ENCODE data around the gene CCDC201. TPM values are rescaled to one million over a fixed set of nuclear protein-coding genes. Genes with fewer than 3 reads are reported as not detected.
"Not testable (repeated sequence)": the region's sequence is repeated elsewhere in the genome, so short reads cannot be mapped to it uniquely, and the experiment has no call there.

Gene CCDC201
- total RNA-seq, 2 experiments from 2014 or later, result not detected

GRCh38 chr7:45846536-45846935, 26.3 kb downstream of the CCDC201 start:
- H3K4me1 Mint-ChIP-seq, CTCF ChIA-PET, POLR2A ChIA-PET: not testable (repeated sequence)

DNA sequence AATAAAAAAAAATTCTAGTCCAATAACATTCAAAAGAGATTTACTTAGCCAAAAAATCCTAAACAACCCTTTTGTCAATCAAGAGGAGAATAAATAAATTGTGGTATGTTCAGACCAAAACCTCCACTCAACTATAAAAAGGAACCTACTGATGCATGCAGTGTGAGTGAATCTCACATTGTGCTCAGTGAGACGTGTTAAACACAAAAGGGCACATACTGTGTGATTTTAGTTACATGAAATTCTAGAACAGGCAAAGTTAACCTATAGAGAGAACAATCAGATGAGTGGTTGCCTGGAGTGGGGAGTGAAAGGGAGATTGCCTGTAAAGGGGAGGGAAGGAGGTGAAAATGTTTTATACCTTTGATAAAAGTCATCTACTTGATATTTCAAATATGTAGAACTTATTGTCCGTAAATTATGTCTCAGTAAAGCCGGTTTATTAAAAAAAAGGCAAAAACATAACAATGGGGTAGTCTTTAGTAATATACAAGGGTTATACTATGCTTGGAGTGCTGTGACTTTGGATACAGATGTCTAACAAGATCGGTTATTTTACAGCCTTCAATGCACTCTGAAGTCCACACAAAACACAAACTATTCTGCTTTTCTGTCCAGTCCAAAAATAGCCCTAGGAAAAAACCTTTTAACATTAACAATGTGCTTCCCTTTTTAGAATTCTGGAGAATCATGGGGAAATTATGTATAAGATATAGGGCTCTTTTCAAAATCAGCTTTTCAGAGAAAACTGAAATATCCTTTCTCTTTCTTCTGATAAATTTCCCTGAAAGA, 30.8 kb downstream of the CCDC201 start:
- H3K4me3 Mint-ChIP-seq; H3K27ac Mint-ChIP-seq; H3K27me3 Mint-ChIP-seq; CTCF ChIA-PET; H3K9me3 Mint-ChIP-seq; H3K36me3 Mint-ChIP-seq (ENCODE audit: low read depth); DNase-seq; H3K4me1 Mint-ChIP-seq; POLR2A ChIA-PET: not testable (repeated sequence)

More at GRCh38 chr7:45846536-45846935, 26.3 kb downstream of the CCDC201 start:
- not testable (repeated sequence) for H3K36me3 Mint-ChIP-seq (ENCODE audit: low read depth); H3K27me3 Mint-ChIP-seq; H3K27ac Mint-ChIP-seq; H3K4me3 Mint-ChIP-seq; H3K9me3 Mint-ChIP-seq; DNase-seq

- H3K27ac Mint-ChIP-seq; DNase-seq; H3K9me3 Mint-ChIP-seq; H3K36me3 Mint-ChIP-seq (ENCODE audit: low read depth); CTCF ChIA-PET; POLR2A ChIA-PET; H3K27me3 Mint-ChIP-seq; H3K4me1 Mint-ChIP-seq; H3K4me3 Mint-ChIP-seq: not testable (repeated sequence)
These were observed 34.0 kb downstream of the CCDC201 start for GRCh38 chr7:45838852-45839251.

DNA sequence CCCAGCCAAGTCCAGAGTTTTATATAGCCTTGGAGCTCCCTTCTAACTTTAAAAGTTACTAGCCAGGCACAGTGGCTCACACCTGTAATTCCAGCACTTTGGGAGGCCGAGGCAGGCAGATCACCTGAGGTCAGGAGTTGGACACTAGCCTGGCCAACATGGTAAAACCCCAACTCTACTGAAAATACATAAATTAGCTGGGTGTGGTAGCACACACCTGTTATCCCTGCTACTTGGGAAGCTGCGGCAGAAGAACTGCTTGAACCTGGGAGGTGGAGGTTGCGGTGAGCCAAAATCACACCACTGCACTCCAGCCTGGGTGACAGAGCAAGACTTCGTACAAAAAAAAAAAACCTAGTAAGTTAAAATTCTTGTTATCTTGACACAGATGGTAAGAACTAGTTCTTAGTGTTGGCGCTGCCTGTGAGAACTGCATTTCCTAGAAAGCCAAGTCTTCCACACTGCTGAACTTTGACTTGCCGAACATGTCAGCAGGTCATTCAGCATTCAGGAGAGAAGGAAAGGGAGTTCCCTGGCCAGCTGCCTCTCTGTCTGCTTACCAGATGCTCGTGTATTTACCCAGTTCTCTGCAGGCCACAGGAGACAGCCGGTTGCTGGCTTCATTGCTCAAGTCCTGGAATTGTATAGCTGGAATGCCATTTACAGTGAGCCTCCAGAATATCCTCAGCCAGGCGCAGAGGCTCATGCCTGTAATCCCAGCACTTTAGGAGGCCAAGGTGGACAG, 40.3 kb downstream of the CCDC201 start:
- DNase-seq; H3K27me3 Mint-ChIP-seq; H3K4me1 Mint-ChIP-seq; H3K27ac Mint-ChIP-seq; POLR2A ChIA-PET; CTCF ChIA-PET; H3K4me3 Mint-ChIP-seq; H3K9me3 Mint-ChIP-seq; H3K36me3 Mint-ChIP-seq (ENCODE audit: low read depth): not testable (repeated sequence)

DNA sequence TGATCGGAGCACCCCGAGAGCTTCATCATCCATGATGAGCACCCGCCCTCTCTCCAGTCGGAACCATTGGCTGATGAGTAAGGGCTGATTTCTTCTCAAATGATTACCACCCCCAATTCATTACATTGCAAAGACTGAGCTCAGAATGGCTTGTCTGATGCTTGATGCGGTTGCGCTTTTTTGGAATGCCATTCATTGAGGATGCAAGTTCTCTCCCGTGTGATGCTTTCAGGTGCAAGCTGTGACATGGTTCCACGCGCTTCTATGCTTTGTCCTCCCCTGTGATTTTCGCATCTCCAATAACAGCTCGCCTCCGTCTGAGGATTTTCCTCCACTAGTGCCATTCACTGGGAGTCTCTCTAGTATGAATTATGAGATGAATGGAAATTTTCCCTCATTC, 43.0 kb downstream of the CCDC201 start:
- POLR2A ChIA-PET; H3K36me3 Mint-ChIP-seq (ENCODE audit: low read depth); H3K9me3 Mint-ChIP-seq; H3K27ac Mint-ChIP-seq; H3K4me3 Mint-ChIP-seq; H3K4me1 Mint-ChIP-seq; DNase-seq; H3K27me3 Mint-ChIP-seq: not testable (repeated sequence)
- CTCF ChIA-PET, result interaction anchor here (0.6 kb wide), 1 partner anchor 33 kb away, joined by 3 read pairs; no protein-coding TSS in a partner anchor

DNA sequence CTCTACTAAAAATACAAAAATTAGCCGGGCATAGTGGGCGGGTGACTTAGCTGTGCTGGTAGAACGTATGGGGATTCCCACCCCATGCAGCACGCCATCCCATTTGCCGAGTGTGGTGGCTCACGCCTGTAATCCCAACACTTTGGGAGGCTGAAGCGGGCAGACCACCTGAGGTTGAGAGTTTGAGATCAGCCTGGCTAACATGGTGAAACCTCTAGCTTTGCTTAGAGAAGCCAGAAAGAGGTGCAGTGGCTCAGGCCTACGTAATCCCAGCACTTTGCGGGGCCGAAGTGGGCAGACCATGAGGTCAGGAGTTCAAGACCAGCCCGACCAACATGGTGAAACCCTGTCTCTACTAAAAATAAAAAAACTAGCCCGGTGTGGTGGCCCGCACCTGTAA, 45.2 kb downstream of the CCDC201 start:
- POLR2A ChIA-PET; H3K4me3 Mint-ChIP-seq; H3K9me3 Mint-ChIP-seq; CTCF ChIA-PET; H3K27me3 Mint-ChIP-seq; H3K36me3 Mint-ChIP-seq (ENCODE audit: low read depth); H3K4me1 Mint-ChIP-seq; H3K27ac Mint-ChIP-seq; DNase-seq: not testable (repeated sequence)

DNA sequence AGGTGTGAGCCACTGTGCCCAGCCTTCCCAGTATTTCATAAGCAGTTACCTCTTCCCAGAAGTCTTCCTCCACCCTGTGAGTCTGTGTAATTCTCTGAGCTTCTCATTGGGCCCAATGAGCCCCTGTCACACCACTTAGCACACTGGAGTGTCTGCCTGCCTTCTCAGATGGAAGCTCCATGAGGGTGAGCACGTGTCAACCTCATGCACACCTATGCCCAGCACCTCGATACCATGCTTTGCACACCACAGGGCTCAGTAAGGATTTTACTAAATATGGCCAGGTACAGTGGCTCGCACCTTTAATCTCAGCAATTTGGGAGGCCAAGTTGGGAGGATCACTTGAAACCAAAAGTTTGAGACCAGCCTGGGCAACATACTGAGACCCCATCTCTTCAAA, 46.3 kb downstream of the CCDC201 start:
- H3K4me3 Mint-ChIP-seq; H3K27ac Mint-ChIP-seq; DNase-seq; H3K4me1 Mint-ChIP-seq; CTCF ChIA-PET; H3K9me3 Mint-ChIP-seq; H3K27me3 Mint-ChIP-seq; H3K36me3 Mint-ChIP-seq (ENCODE audit: low read depth); POLR2A ChIA-PET: not testable (repeated sequence)

DNA sequence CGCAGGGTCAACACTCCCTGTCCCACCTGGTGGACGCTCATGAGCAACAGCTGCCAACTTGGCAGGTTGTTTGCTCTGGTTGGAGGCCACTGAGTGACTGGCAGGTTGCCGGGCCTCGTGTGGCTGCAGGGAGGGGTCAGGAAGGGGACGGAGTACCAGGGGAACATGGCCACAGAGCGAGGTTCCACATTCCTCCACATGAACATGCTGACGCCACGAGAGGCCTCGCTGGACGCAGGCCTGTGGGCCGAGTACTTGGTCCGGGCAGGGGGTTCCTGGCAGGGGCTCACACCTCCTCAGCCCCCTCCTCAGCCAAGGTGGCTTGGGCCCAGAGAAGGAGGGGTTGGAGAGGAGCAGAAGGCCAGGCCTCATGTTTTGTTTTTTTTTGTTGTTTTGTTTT, 54.1 kb downstream of the CCDC201 start:
- H3K27ac Mint-ChIP-seq; H3K9me3 Mint-ChIP-seq; DNase-seq; H3K4me3 Mint-ChIP-seq; H3K4me1 Mint-ChIP-seq; POLR2A ChIA-PET; CTCF ChIA-PET; H3K27me3 Mint-ChIP-seq; H3K36me3 Mint-ChIP-seq (ENCODE audit: low read depth): not testable (repeated sequence)

GRCh38 chr7:45817913-45818312, 55.0 kb downstream of the CCDC201 start:
- H3K4me3 Mint-ChIP-seq; DNase-seq; H3K27ac Mint-ChIP-seq; H3K4me1 Mint-ChIP-seq; H3K27me3 Mint-ChIP-seq; H3K9me3 Mint-ChIP-seq; CTCF ChIA-PET; POLR2A ChIA-PET; H3K36me3 Mint-ChIP-seq (ENCODE audit: low read depth): not testable (repeated sequence)

DNA sequence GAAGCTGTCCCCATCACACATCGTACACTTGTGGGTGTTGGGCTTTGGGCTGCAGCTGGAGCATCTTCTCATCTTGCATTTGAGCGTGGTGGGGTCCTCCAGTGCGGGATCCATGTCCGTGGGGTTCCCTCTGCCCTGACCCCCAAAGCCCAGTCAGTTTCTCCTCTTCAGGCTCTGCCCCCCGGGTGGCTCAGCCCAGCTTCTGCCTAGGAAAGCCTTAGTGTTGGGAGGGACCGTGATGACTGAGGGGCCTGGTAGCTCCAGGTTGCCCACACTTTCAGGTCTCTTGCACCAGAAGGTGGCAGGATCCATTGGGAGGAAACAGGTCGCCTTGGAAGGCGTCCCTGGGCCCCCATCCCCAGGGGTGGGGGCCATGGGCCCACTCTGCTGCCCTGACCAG, 55.9 kb downstream of the CCDC201 start:
- DNase-seq; H3K4me1 Mint-ChIP-seq; H3K27me3 Mint-ChIP-seq; H3K27ac Mint-ChIP-seq; CTCF ChIA-PET; H3K9me3 Mint-ChIP-seq; H3K36me3 Mint-ChIP-seq (ENCODE audit: low read depth); H3K4me3 Mint-ChIP-seq; POLR2A ChIA-PET: not testable (repeated sequence)

DNA sequence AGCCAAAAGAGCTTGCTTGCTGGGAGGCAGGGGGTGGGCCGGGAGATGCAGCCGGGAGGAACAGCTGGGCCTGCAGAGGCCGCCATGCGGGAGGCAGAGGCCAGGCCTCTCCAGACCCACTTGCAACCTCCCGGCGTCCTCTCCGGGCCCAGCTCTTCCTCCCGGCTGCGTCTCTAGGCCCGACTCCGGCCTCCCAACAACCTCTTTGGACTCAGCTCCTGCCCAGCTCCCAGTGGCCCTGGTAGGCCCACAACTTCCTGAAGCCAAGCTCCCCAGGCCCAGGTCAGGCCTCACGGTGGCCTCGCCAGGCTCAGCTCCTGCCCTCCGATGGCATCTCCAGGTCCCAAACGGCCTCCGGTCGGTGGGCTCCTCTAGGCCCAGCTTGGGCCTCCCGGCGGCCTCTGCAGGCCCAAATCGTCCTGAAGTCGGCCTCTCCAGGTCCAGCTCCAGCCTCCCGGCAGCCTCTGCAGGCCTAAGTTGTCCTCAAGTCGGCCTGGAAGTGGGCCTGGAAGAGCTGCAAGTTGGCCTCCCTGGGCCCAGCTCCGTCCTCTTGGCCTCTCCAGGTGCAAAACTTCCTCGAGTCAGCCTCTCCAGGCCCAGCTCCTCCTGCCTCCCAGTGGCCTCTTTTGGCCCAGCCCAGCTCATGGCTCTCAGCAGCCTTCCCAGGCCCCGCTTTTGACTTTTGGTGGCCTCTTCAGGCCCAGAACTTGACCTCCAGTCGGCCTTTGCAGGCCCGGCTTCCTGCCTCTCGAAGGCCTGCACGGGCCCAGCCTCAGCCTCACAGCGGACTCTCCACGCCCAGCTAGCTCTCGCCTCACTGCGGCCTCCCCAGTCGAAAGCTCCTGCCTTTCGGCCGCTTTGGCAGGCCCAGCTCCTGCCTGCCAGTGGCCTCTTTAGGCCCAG, 58.4 kb downstream of the CCDC201 start:
- DNase-seq; H3K36me3 Mint-ChIP-seq (ENCODE audit: low read depth); POLR2A ChIA-PET; H3K4me3 Mint-ChIP-seq; CTCF ChIA-PET; H3K4me1 Mint-ChIP-seq; H3K27me3 Mint-ChIP-seq; H3K9me3 Mint-ChIP-seq; H3K27ac Mint-ChIP-seq: not testable (repeated sequence)

GRCh38 chr7:45813771-45814170, 59.1 kb downstream of the CCDC201 start:
- POLR2A ChIA-PET, H3K4me3 Mint-ChIP-seq: not testable (repeated sequence)

GRCh38 chr7:45812946-45813345, 59.9 kb downstream of the CCDC201 start:
- Mint-ChIP-seq H3K4me1 (no peaks in the 10 kb centered on the region), H3K27ac (no peak overlapping the region), H3K9me3 (no peaks in the 10 kb centered on the region), H3K27me3 (no peaks in the 10 kb centered on the region), H3K4me3 (no peak overlapping the region), H3K36me3 (ENCODE audit: low read depth) (no peaks in the 10 kb centered on the region)
- ChIA-PET CTCF (no interaction called here), POLR2A (no interaction called here)
- DNase-seq, result no peak

More at GRCh38 chr7:45813771-45814170, 59.1 kb downstream of the CCDC201 start:
- H3K27ac Mint-ChIP-seq; H3K4me1 Mint-ChIP-seq; DNase-seq; H3K36me3 Mint-ChIP-seq (ENCODE audit: low read depth); H3K9me3 Mint-ChIP-seq; H3K27me3 Mint-ChIP-seq; CTCF ChIA-PET: not testable (repeated sequence)

Data from activated CD4-positive, alpha-beta T cell treated with anti-CD3 and anti-CD28 coated beads, Interleukin-2, amount 10 ng/mL, durations not matched to agents 7 days and 5 days (primary cell).